Endometrial microvascular endothelial cells (primary cell): Measurements from ENCODE around the gene MRTFA. TPM values are rescaled to one million over a fixed set of nuclear protein-coding genes. Genes with fewer than 3 reads are reported as not detected.

Experiments used
- in situ Hi-C: cut with HindIII; loops from 2 replicates; pipeline ENCODE4 v1.10.0; 2017; ENCODE audit warnings: low sequenced_read_pairs, low pct_unique_long_range_greater_than_20kb; ENCODE audit errors: inconsistent ontology term
- total RNA-seq: library from RNA; depleted of rRNA; stranded (reverse); fragments of >200 nt; gene quantifications from one replicate; pipeline ENCODE4 v1.2.3, GENCODE V29; 2015; ENCODE audit errors: inconsistent ontology term

Gene MRTFA
- total RNA-seq, 1 donor from 2014 or later = 14.3 TPM

GRCh38 chr22:40376149-40376548, 260.4 kb downstream of the MRTFA start:
- in situ Hi-C loops = no loop called here

GRCh38 chr22:40374567-40374966, 262.0 kb downstream of the MRTFA start:
- in situ Hi-C loops = no loop called here

- in situ Hi-C loops = no loop called here
These were observed 267.7 kb downstream of the MRTFA start for GRCh38 chr22:40368836-40369235.

DNA sequence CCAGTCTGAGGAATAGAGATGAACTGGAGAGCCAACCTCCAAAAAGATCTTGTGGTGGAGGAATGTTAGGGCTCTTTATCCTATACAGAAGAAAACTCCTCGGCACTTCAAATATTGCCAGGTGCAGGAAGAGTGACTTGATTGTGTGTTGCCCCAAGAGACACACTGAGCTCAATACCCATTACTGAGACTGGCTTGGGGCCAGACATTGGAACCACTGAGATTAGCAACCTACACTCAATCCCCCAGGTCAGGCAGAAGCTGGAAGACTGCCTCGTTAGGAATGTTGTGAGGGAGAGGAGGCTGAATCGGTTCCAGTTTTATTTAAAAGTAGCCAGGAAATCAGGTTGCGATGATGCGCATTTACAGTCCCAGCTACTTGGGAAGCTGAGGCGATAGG, 268.5 kb downstream of the MRTFA start:
- in situ Hi-C loops = no loop called here

DNA sequence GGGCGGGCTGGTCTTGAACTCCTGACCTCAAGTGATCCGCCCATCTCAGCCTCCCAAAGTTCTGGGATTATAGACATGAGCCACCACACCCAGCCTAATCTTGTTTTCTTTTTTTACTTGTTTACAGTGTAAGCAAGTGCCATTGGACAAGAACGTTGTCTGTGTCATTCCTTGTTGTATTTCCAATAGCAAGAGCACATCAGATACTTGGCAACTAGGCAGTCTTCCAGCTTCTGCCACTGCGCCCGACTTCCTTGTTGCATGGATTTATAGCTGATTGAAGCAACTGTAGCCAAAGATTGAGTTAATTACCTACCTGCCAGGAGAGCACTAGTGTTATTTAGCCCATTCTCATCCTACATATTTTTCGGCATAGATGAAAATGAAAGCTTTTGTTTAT, 269.2 kb downstream of the MRTFA start:
- in situ Hi-C loops = no loop called here

GRCh38 chr22:40366068-40366467, 270.5 kb downstream of the MRTFA start:
- in situ Hi-C loops = no loop called here

- in situ Hi-C loops = no loop called here
These were observed 272.1 kb downstream of the MRTFA start for GRCh38 chr22:40364431-40364830.

- in situ Hi-C loops = no loop called here
These were observed 273.5 kb downstream of the MRTFA start for GRCh38 chr22:40363059-40363458.

GRCh38 chr22:40361100-40361499, 275.4 kb downstream of the MRTFA start:
- in situ Hi-C loops = no loop called here

Other genes with a start within 250 kb of the MRTFA start
- gene MCHR1, start 42.8 kb upstream of the MRTFA start, total RNA-seq = not detected
- gene SLC25A17, start 182.6 kb upstream of the MRTFA start, total RNA-seq = 31.0 TPM
- 88.5 TPM for gene ST13, start 219.9 kb upstream of the MRTFA start, total RNA-seq
- gene XPNPEP3, start 220.4 kb upstream of the MRTFA start, total RNA-seq = 7.9 TPM
- gene DNAJB7, start 225.4 kb upstream of the MRTFA start, total RNA-seq = not detected